ENCODE measurements around the gene CCR9. TPM values are rescaled to one million over a fixed set of nuclear protein-coding genes. Genes with fewer than 3 reads are reported as not detected.

Gene CCR9
- total and polyA plus RNA-seq, 10 of the 15 experiments (the other 5 are each of a cell fraction or from before 2014, with no cell fraction given) = 0.05 to 3.9 (median 2.4) TPM

- peak; percentile 63 for ATAC-seq
- ChIA-PET POLR2A (interaction anchor here (2.0 to 4.5 kb wide), 2 partner anchors 138 to 145 kb away, joined by 4 to 29 read pairs; no protein-coding TSS in a partner anchor), RAD21 (ENCODE audit: unreplicated experiment) (interaction anchor here (0.7 to 6.8 kb wide), 34 partner anchors 10 to 439 kb away, joined by 3 to 213 read pairs (median 5); partner anchors contain the start of genes CCR1, CCR5 and FYCO1), SMC1A (ENCODE audit: uncharacterized antibody, unreplicated experiment) (interaction anchor here (0.9 to 21.6 kb wide), 31 partner anchors 8 to 438 kb away, joined by 3 to 523 read pairs (median 4); partner anchors contain the start of genes CCR1, CCR5 and FYCO1), CTCF (interaction anchor here (0.6 to 9.0 kb wide), 55 partner anchors 9 to 1139 kb away, joined by 3 to 478 read pairs (median 4); partner anchors contain the start of genes CCR1, CCR5, FYCO1 and XCR1)
- BruUV-seq (replicated peaks) = no TSS peak
- FAIRE-seq = no peak
- H3K9ac ChIP-seq (ENCODE audit: control insufficient read depth, insufficient read depth, low read length) = no peak overlapping the region
- no peak overlapping the region for H3K27ac ChIP-seq (ENCODE audit: control insufficient read depth, insufficient read depth)
- no peaks in the 10 kb centered on the region for H3K27me3 ChIP-seq (replicated peaks in 1 of 2; ENCODE audit: control insufficient read depth in 2 of 2, insufficient read depth in 2 of 2, low read length in 1 of 2)
- in situ Hi-C loops (cut with MboI) = no loop called here
- intact Hi-C loops (cut with micrococcal nuclease; ENCODE audit: unreplicated experiment) = loop anchor here (1.0 to 2.0 kb wide), 2 partner anchors 269 to 439 kb away; partner anchors contain the start of gene CCR1
- peaks cover 1 to 4% of the 10 kb centered on the region in 2 experiments; a peak in 3 of 4 replicates for H3K36me3 ChIP-seq (ENCODE audit: control insufficient read depth in 2 of 2, insufficient read depth in 2 of 2, low read length in 1 of 2)
- H4K20me1 ChIP-seq (ENCODE audit: control insufficient read depth, insufficient read depth) = no peaks in the 10 kb centered on the region
- H3K9me3 ChIP-seq (replicated peaks; ENCODE audit: control insufficient read depth, insufficient read depth, low read length) = no peaks in the 10 kb centered on the region; the same call in 2 of the 3 replicates
- no peak overlapping the region for H3K4me3 ChIP-seq
- 48% methylated on average over 5 of the region's 5 CpGs for WGBS (ENCODE audit: insufficient coverage, insufficient replicate concordance, low lambda C conversion rate, missing lambda C conversion rate)
- H3K4me2 ChIP-seq (ENCODE audit: control insufficient read depth, insufficient read depth) = no peak overlapping the region
- peaks cover 7% of the 10 kb centered on the region for H3K4me1 ChIP-seq (ENCODE audit: control insufficient read depth, insufficient read depth, low read length)
- H3K79me2 ChIP-seq (ENCODE audit: control insufficient read depth, insufficient read depth, low read length) = no peaks in the 10 kb centered on the region
- DNase-seq (ENCODE audit: low read depth, low spot score) = no peak
- H2AFZ ChIP-seq (ENCODE audit: control insufficient read depth, low read depth, low read length) = no peak overlapping the region
- TF ChIP-seq, protein P1, sequence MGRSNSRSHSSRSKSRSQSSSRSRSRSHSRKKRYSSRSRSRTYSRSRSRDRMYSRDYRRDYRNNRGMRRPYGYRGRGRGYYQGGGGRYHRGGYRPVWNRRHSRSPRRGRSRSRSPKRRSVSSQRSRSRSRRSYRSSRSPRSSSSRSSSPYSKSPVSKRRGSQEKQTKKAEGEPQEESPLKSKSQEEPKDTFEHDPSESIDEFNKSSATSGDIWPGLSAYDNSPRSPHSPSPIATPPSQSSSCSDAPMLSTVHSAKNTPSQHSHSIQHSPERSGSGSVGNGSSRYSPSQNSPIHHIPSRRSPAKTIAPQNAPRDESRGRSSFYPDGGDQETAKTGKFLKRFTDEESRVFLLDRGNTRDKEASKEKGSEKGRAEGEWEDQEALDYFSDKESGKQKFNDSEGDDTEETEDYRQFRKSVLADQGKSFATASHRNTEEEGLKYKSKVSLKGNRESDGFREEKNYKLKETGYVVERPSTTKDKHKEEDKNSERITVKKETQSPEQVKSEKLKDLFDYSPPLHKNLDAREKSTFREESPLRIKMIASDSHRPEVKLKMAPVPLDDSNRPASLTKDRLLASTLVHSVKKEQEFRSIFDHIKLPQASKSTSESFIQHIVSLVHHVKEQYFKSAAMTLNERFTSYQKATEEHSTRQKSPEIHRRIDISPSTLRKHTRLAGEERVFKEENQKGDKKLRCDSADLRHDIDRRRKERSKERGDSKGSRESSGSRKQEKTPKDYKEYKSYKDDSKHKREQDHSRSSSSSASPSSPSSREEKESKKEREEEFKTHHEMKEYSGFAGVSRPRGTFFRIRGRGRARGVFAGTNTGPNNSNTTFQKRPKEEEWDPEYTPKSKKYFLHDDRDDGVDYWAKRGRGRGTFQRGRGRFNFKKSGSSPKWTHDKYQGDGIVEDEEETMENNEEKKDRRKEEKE (IDR thresholded peaks at IDR 0.05) = no peak
- TF ChIP-seq EED (IDR thresholded peaks at IDR 0.05; ENCODE audit: low read depth) (no peak), CUX1 (IDR thresholded peaks at IDR 0.05; ENCODE audit: insufficient replicate concordance, low read depth, low read length) (no peak), RUNX3 (IDR thresholded peaks at IDR 0.05; ENCODE audit: low read length) (no peak), ZBED1 (IDR thresholded peaks at IDR 0.05; ENCODE audit: borderline replicate concordance) (peak; percentile 46; the same call in 1 of the 2 replicates), USF2 (IDR thresholded peaks at IDR 0.05; ENCODE audit: borderline replicate concordance, low read depth, low read length) (no peak), STAT3 (IDR thresholded peaks at IDR 0.05; ENCODE audit: low read depth, low read length) (no peak), CBX5 (IDR thresholded peaks at IDR 0.05; ENCODE audit: low read depth) (no peak), RAD21 (IDR thresholded peaks at IDR 0.05; ENCODE audit: insufficient read depth, low read depth, low read length) (0 out of 2 replicates have a peak, but pooled peaks have one; percentile 5), ETV6 (conservative IDR thresholded peaks at IDR 0.05 in 1 of 2, IDR thresholded peaks at IDR 0.05 in 1 of 2; ENCODE audit: borderline replicate concordance in 1 of 2, low read depth in 1 of 2) (no peak)
- TF ChIP-seq, protein P2, sequence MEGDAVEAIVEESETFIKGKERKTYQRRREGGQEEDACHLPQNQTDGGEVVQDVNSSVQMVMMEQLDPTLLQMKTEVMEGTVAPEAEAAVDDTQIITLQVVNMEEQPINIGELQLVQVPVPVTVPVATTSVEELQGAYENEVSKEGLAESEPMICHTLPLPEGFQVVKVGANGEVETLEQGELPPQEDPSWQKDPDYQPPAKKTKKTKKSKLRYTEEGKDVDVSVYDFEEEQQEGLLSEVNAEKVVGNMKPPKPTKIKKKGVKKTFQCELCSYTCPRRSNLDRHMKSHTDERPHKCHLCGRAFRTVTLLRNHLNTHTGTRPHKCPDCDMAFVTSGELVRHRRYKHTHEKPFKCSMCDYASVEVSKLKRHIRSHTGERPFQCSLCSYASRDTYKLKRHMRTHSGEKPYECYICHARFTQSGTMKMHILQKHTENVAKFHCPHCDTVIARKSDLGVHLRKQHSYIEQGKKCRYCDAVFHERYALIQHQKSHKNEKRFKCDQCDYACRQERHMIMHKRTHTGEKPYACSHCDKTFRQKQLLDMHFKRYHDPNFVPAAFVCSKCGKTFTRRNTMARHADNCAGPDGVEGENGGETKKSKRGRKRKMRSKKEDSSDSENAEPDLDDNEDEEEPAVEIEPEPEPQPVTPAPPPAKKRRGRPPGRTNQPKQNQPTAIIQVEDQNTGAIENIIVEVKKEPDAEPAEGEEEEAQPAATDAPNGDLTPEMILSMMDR (IDR thresholded peaks at IDR 0.05 in 2 of 3, conservative IDR thresholded peaks at IDR 0.05 in 1 of 3; ENCODE audit: control insufficient read depth in 2 of 3, extremely low read depth in 1 of 3, insufficient read depth in 1 of 3, low read depth in 3 of 3, low read length in 3 of 3) = peak in 1 of 3 experiments; percentile 21; a peak in 1 of 6 replicates
Observed at GRCh38 chr3:45939341-45939771, 53.0 kb downstream of the CCR9 start.
